H1 (cell line): ENCODE results near the gene CAPN14. TPM values are rescaled to one million over a fixed set of nuclear protein-coding genes. Genes with fewer than 3 reads are reported as not detected.

Source experiments
- CTCF ChIA-PET: fragments of 300-600 bp; sonication (Branson Sonifier 250); formaldehyde crosslinking; loops from one replicate; lab custom pipeline; 2021; ENCODE audit not compliant: partially characterized antibody; lab: Charles Lee
- POLR2A ChIA-PET: fragments of 300-600 bp; sonication (Branson Sonifier 250); formaldehyde crosslinking; loops from one replicate; lab custom pipeline; 2021; ENCODE audit warnings: inconsistent platforms; ENCODE audit not compliant: partially characterized antibody; lab: Charles Lee
- DNase-seq, 2 experiments: peaks; one replicate each; pipeline versions ENCODE4 v3.0.0 to v3.0.0-alpha.2; 2010 to 2022; ENCODE audit warnings: low spot score in 2 of 2, low read depth in 1 of 2, mixed read lengths in 1 of 2
- FAIRE-seq: peaks from 2 replicates; lab custom pipeline; 2011; peaks lifted over from hg19 to GRCh38; lab: Jason Lieb, UNC
- H2AFZ ChIP-seq: 2 replicates; pipeline ENCODE4 v1.8.1; 2012; ENCODE audit warnings: low read length, inconsistent platforms
- H2AK5ac ChIP-seq: 2 replicates; pipeline ENCODE4 v1.6.1; 2013; ENCODE audit warnings: low read depth, low read length
- H2BK120ac ChIP-seq: replicated peaks from 2 replicates; pipeline ENCODE3; 2013; ENCODE audit warnings: low read depth, low read length, inconsistent platforms
- H2BK12ac ChIP-seq: 2 replicates; pipeline ENCODE4 v1.6.1; 2013; ENCODE audit warnings: low read depth, low read length
- H2BK15ac ChIP-seq: 2 replicates; pipeline ENCODE4 v1.6.1; 2013; ENCODE audit warnings: low read length
- H2BK20ac ChIP-seq: 2 replicates; pipeline ENCODE4 v1.6.1; 2013; ENCODE audit warnings: low read length
- H2BK5ac ChIP-seq: 2 replicates; pipeline ENCODE4 v1.6.1; 2013; ENCODE audit warnings: low read depth, low read length
- H3K14ac ChIP-seq: 2 replicates; pipeline ENCODE4 v1.6.1; 2013; ENCODE audit warnings: inconsistent platforms; ENCODE audit not compliant: insufficient read length
- H3K18ac ChIP-seq: 2 replicates; pipeline ENCODE4 v1.6.1; 2013; ENCODE audit warnings: low read length; ENCODE audit errors: extremely low read depth
- H3K23ac ChIP-seq: 2 replicates; pipeline ENCODE4 v1.6.1; 2013; ENCODE audit warnings: inconsistent platforms; ENCODE audit not compliant: insufficient read length
- H3K23me2 ChIP-seq: 2 replicates; pipeline ENCODE4 v1.6.1; 2013; ENCODE audit warnings: low read depth, low read length
- H3K27ac ChIP-seq: 2 replicates; pipeline ENCODE4 v1.6.1; 2011; ENCODE audit warnings: low read depth, low read length, inconsistent platforms
- H3K27me3 ChIP-seq, 4 experiments: replicated peaks in 1 of 4; 1 replicate in 1 of 4; 2 replicates in 3 of 4; pipeline versions ENCODE4 v1.6.1 to v1.8.1; 2011 to 2013; ENCODE audit warnings: low read length in 3 of 4, mild to moderate bottlenecking in 3 of 4, inconsistent platforms in 2 of 4, mixed read lengths in 2 of 4, moderate library complexity in 1 of 4; ENCODE audit not compliant: control insufficient read depth in 3 of 4, insufficient read depth in 3 of 4; ENCODE audit errors: extremely low read depth in 1 of 4
- H3K36me3 ChIP-seq, 4 experiments: 2 replicates each; pipeline versions ENCODE4 v1.6.1 to v1.8.1; 2011 to 2013; ENCODE audit warnings: mild to moderate bottlenecking in 4 of 4, low read length in 3 of 4, moderate library complexity in 2 of 4, control low read depth in 1 of 4, inconsistent platforms in 1 of 4; ENCODE audit not compliant: insufficient read depth in 4 of 4, control insufficient read depth in 2 of 4
- H3K4ac ChIP-seq: replicated peaks from 2 replicates; pipeline ENCODE3; 2013; ENCODE audit warnings: low read length, low read depth, mixed read lengths, inconsistent platforms; ENCODE audit not compliant: insufficient read length
- H3K4me1 ChIP-seq, 4 experiments: replicated peaks in 1 of 4; 1 replicate in 1 of 4; 2 replicates in 3 of 4; pipeline versions ENCODE4 v1.6.1 to v1.8.1; 2011 to 2013; ENCODE audit warnings: low read length in 3 of 4, inconsistent platforms in 2 of 4, mixed read lengths in 1 of 4; ENCODE audit not compliant: insufficient read depth in 4 of 4, control insufficient read depth in 3 of 4
- H3K4me2 ChIP-seq, 2 experiments: 2 replicates each; pipeline versions ENCODE4 v1.6.1 to v1.8.1; 2011 to 2013; ENCODE audit warnings: low read depth in 2 of 2, low read length in 2 of 2, control low read depth in 1 of 2, inconsistent platforms in 1 of 2, mild to moderate bottlenecking in 1 of 2; ENCODE audit not compliant: insufficient read depth in 1 of 2
- H3K4me3 ChIP-seq, 4 experiments: fragments of 200-600, 300-600 bp in 1 of 4; sonication (generic), shearing (Covaris generic), sonication (Bioruptor Twin) in 1 of 4; 2 replicates each; pipeline versions ENCODE4 v1.5.1 to v1.8.1; 2011 to 2016; ENCODE audit warnings: low read length in 4 of 4, low read depth in 3 of 4, control low read depth in 2 of 4, inconsistent platforms in 2 of 4, mild to moderate bottlenecking in 2 of 4, mixed read lengths in 1 of 4, moderate library complexity in 1 of 4; ENCODE audit not compliant: insufficient read depth in 2 of 4; ENCODE audit errors: extremely low read depth in 1 of 4
- H3K56ac ChIP-seq: replicated peaks from 2 replicates; pipeline ENCODE3; 2013; ENCODE audit warnings: low read depth, mild to moderate bottlenecking, mixed read lengths, low read length, inconsistent platforms; ENCODE audit not compliant: insufficient read length
- H3K79me1 ChIP-seq: 2 replicates; pipeline ENCODE4 v1.6.1; 2013; ENCODE audit warnings: low read depth, low read length, control low read depth
- H3K79me2 ChIP-seq, 2 experiments: 2 replicates each; pipeline versions ENCODE4 v1.6.1 to v1.8.1; 2012 to 2013; ENCODE audit warnings: low read length in 2 of 2, mild to moderate bottlenecking in 2 of 2, inconsistent platforms in 1 of 2; ENCODE audit not compliant: insufficient read depth in 2 of 2, control insufficient read depth in 1 of 2
- H3K9ac ChIP-seq, 4 experiments: replicated peaks in 1 of 4; 1 replicate in 1 of 4; 2 replicates in 3 of 4; pipeline versions ENCODE4 v1.6.1 to v1.8.1; 2011 to 2013; ENCODE audit warnings: low read depth in 3 of 4, low read length in 3 of 4, control low read depth in 2 of 4, mild to moderate bottlenecking in 2 of 4, moderate library complexity in 2 of 4, inconsistent platforms in 1 of 4; ENCODE audit errors: extremely low read depth in 1 of 4
- H3K9me3 ChIP-seq, 2 experiments: 2 replicates each; pipeline versions ENCODE4 v1.6.1 to v1.8.1; 2012 to 2013; ENCODE audit warnings: mild to moderate bottlenecking in 2 of 2, moderate library complexity in 2 of 2, control low read depth in 1 of 2, inconsistent platforms in 1 of 2, low read depth in 1 of 2, low read length in 1 of 2, mixed read lengths in 1 of 2; ENCODE audit not compliant: insufficient read depth in 2 of 2
- H4K20me1 ChIP-seq, 2 experiments: replicated peaks in 1 of 2; 2 replicates each; pipeline versions ENCODE3 to v1.8.1; 2011 to 2013; ENCODE audit warnings: inconsistent platforms in 2 of 2, low read length in 2 of 2, mild to moderate bottlenecking in 1 of 2; ENCODE audit not compliant: insufficient read depth in 2 of 2, control insufficient read depth in 1 of 2
- H4K5ac ChIP-seq: 2 replicates; pipeline ENCODE4 v1.6.1; 2013; ENCODE audit warnings: low read length, low read depth, mixed read lengths, inconsistent platforms; ENCODE audit not compliant: insufficient read length
- H4K8ac ChIP-seq: 2 replicates; pipeline ENCODE4 v1.8.0; 2013; ENCODE audit warnings: mild to moderate bottlenecking, moderate library complexity, low read length, inconsistent platforms; ENCODE audit not compliant: insufficient read depth; ENCODE audit errors: extremely low read depth
- H4K91ac ChIP-seq: replicated peaks from 2 replicates; pipeline ENCODE3; 2013; ENCODE audit warnings: low read length, mixed read lengths, inconsistent platforms; ENCODE audit not compliant: insufficient read length
- BACH1 ChIP-seq: IDR thresholded peaks from 2 replicates; pipeline ENCODE4 v1.6.1; 2012; ENCODE audit warnings: low read length, improper control_type of control experiment
- CEBPB ChIP-seq: IDR thresholded peaks from 2 replicates; pipeline ENCODE4 v1.6.1; 2012; ENCODE audit warnings: low read depth, low read length
- EZH2 ChIP-seq: fragments of 200-600 bp; sonication (generic); IDR thresholded peaks from 2 replicates; pipeline ENCODE4 v1.7.1; 2012; ENCODE audit warnings: low read depth, mild to moderate bottlenecking, moderate library complexity, low read length, inconsistent platforms; ENCODE audit not compliant: severe bottlenecking
- HDAC6 ChIP-seq: IDR thresholded peaks from one replicate; pipeline ENCODE4 v1.7.1; 2012; ENCODE audit warnings: low read depth, mild to moderate bottlenecking, inconsistent platforms, low read length, moderate library complexity
- KDM1A ChIP-seq: fragments of 200-600, 300-600 bp; sonication (generic); IDR thresholded peaks from 2 replicates; pipeline ENCODE4 v1.7.1; 2016; ENCODE audit warnings: mild to moderate bottlenecking, low read length, borderline replicate concordance
- RFX5 ChIP-seq: IDR thresholded peaks from 2 replicates; pipeline ENCODE4 v1.6.1; 2011; ENCODE audit warnings: low read depth, low read length, improper control_type of control experiment, borderline replicate concordance
- RXRA ChIP-seq: IDR thresholded peaks from 2 replicates; pipeline ENCODE4 v1.6.1; 2011; ENCODE audit warnings: low read depth, mild to moderate bottlenecking, low read length, moderate library complexity; ENCODE audit not compliant: insufficient read depth
- SIN3A ChIP-seq, 2 experiments: IDR thresholded peaks in 1 of 2; conservative IDR thresholded peaks in 1 of 2; 2 replicates each; pipeline ENCODE4 v1.6.1; 2011 to 2012; ENCODE audit warnings: low read length in 2 of 2, improper control_type of control experiment in 1 of 2, low read depth in 1 of 2, mild to moderate bottlenecking in 1 of 2
- SIX5 ChIP-seq: IDR thresholded peaks from 2 replicates; pipeline ENCODE4 v1.6.1; 2011; ENCODE audit warnings: mild to moderate bottlenecking, low read depth, low read length
- SUZ12 ChIP-seq: fragments of 200-600 bp; sonication (generic); IDR thresholded peaks from 2 replicates; pipeline ENCODE4 v1.6.1; 2012; ENCODE audit warnings: mild to moderate bottlenecking, inconsistent platforms, low read length, moderate library complexity, mixed read lengths
- TAF1 ChIP-seq: IDR thresholded peaks from 2 replicates; pipeline ENCODE4 v1.6.1; 2011; ENCODE audit warnings: mild to moderate bottlenecking, low read depth, low read length
- TEAD4 ChIP-seq: IDR thresholded peaks from 2 replicates; pipeline ENCODE4 v1.6.1; 2012; ENCODE audit warnings: low read depth, low read length, inconsistent platforms, mixed read lengths
- ZNF274 ChIP-seq: IDR thresholded peaks from 2 replicates; pipeline ENCODE4 v1.7.0; 2012; ENCODE audit warnings: low read length, borderline replicate concordance; ENCODE audit errors: extremely low read depth
- WGBS, 2 experiments: shearing (Covaris generic) in 1 of 2; methylation state at CpG; one replicate each; pipeline versions ENCODE4 v1.1.6 to v1.1.7; 2013 to 2015; ENCODE audit warnings: low lambda C conversion rate in 2 of 2, mixed read lengths in 2 of 2, inconsistent platforms in 1 of 2, low coverage in 1 of 2, missing lambda C conversion rate in 1 of 2; ENCODE audit not compliant: insufficient replicate concordance in 2 of 2, insufficient coverage in 1 of 2, insufficient read length in 1 of 2; ENCODE audit errors: extremely low coverage in 1 of 2, missing lambda C conversion rate in 1 of 2; 5-methylcytosine and 5-hydroxymethylcytosine counted together
- polyA plus RNA-seq, 7 experiments: library from polyadenylated mRNA; depleted of rRNA in 3 of 7; stranded (reverse) in 5 of 7; unstranded in 2 of 7; fragments of >200 nt in 5 of 7; fragments of 200-250 nt in 2 of 7; gene quantifications; 1 replicate in 5 of 7; 2 replicates in 1 of 7; 4 replicates in 1 of 7; pipeline versions ENCODE4 v1.2.1 to v1.2.3, GENCODE V29; 2011 to 2013; ENCODE audit warnings: missing spikeins in 2 of 7, mixed read lengths in 2 of 7
- total RNA-seq: library from RNA; stranded (reverse); fragmentation: NEBNext Ultra II Directional; extraction: Animal tissue kit (Norgen Biotek cat#: 25700); gene quantifications from 2 replicates; pipeline ENCODE4 v1.2.1, GENCODE V29; 2021

Gene CAPN14
- total and polyA plus RNA-seq, 2 of the 8 experiments (the other 6 are each of a cell fraction or from before 2014, with no cell fraction given): 0.07 TPM; not detected in 1

DNA sequence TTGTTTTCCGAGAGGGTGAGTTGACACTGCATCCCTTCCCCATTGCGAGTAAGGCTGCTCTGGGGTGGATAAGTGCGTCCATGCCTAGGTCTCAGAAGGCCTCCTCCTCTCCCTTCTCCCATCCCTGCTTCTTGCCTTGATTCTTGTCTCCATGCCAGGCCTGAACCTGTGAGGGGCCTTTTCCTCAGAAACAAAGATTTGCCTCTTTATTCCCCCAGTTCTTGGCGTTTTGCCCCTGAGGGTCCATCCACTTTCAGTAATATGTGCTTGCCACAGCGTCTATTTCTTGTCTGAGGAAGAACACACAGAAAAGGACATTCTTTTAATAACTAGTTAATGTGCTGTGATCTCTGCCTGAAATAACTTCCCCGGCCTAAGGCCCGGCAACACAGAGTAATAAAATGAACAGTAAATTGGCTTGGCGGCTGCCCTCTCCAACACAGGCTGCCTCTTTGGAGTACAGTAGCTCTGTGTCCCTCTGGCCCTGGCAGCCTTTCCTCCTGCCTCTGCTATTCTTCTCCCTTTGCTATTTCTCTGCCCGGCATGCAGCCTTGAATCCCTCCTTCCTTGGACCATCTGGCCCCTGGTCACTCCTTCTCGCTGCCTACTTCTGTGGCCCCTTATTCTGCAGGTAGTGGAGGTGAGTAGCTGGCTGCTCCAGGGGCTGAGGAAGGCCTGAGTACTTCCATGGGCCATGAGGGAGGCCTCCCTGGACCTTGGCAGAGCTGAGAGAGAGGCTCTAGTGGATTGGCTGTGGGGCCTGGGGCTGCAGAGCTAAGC is 21.0 kb upstream of the CAPN14 start:
- POLR2A ChIA-PET: interaction anchor here (1.2 kb wide), 1 partner anchor 12 kb away, joined by 3 read pairs; no protein-coding TSS in a partner anchor
- peaks cover 0 to 1% of the 10 kb centered on the region in 2 experiments for H4K20me1 ChIP-seq
- H4K5ac ChIP-seq: no peak overlapping the region
- TF ChIP-seq SUZ12 (no peak), TAF1 (no peak), BACH1 (no peak), ZNF274 (no peak), EZH2 (no peak), HDAC6 (no peak), SIX5 (no peak), TEAD4 (no peak), RFX5 (no peak), CEBPB (no peak), SIN3A (conservative IDR thresholded peaks at IDR 0.05 in 1 of 2, IDR thresholded peaks at IDR 0.05 in 1 of 2; ENCODE audit: low read depth in 1 of 2, low read length in 2 of 2) (no peak), RXRA (no peak), KDM1A (no peak)

More for the DNA sequence above, 21.0 kb upstream of the CAPN14 start:
- H2BK20ac ChIP-seq: no peak overlapping the region
- H3K14ac ChIP-seq: no peak overlapping the region
- H4K91ac ChIP-seq: no peak overlapping the region
- no peak overlapping the region for H3K9ac ChIP-seq
- H3K79me1 ChIP-seq: no peaks in the 10 kb centered on the region
- no peak overlapping the region for H2AK5ac ChIP-seq
- H3K79me2 ChIP-seq: no peaks in the 10 kb centered on the region
- H3K4me3 ChIP-seq: no peak overlapping the region
- H2BK12ac ChIP-seq: no peak overlapping the region
- peaks cover under 1 to 6% (median 4%) of the 10 kb centered on the region in 4 experiments; a peak in 5 of 7 replicates for H3K4me1 ChIP-seq
- H3K23me2 ChIP-seq: peaks cover 5% of the 10 kb centered on the region; the same call in 1 of the 2 replicates
- H3K36me3 ChIP-seq: no peaks in the 10 kb centered on the region
- no peak overlapping the region for H2BK5ac ChIP-seq
- H2AFZ ChIP-seq: no peak overlapping the region
- H4K8ac ChIP-seq: no peak overlapping the region
- no peak overlapping the region for H3K4ac ChIP-seq
- no peak for FAIRE-seq
- no peak overlapping the region for H3K27ac ChIP-seq
- H2BK120ac ChIP-seq: no peak overlapping the region
- no peaks in the 10 kb centered on the region for H3K9me3 ChIP-seq
- H3K27me3 ChIP-seq: peaks cover 0 to 8% (median 5%) of the 10 kb centered on the region in 4 experiments; a peak in 4 of 7 replicates
- H2BK15ac ChIP-seq: no peak overlapping the region
- no peak overlapping the region for H3K4me2 ChIP-seq
- WGBS, 2 experiments: 92% methylated on average over 9 of the region's 10 CpGs; no CpG with 5 or more reads in 1 of the 2 experiments
- H3K23ac ChIP-seq: no peak overlapping the region
- CTCF ChIA-PET: interaction anchor here (0.9 to 1.3 kb wide), 2 partner anchors 11 to 55 kb away, joined by 3 read pairs; no protein-coding TSS in a partner anchor
- no peak overlapping the region for H3K56ac ChIP-seq
- H3K18ac ChIP-seq: no peak overlapping the region
- DNase-seq: no peak
